Measurements from ENCODE around the gene ADCY4.

The ADCY4 gene
- long read RNA-seq, partial matches to known transcripts: 2 of 2 reads
- long read RNA-seq, other reads (novel, unspliced or antisense): 0 of 2 reads

DNA sequence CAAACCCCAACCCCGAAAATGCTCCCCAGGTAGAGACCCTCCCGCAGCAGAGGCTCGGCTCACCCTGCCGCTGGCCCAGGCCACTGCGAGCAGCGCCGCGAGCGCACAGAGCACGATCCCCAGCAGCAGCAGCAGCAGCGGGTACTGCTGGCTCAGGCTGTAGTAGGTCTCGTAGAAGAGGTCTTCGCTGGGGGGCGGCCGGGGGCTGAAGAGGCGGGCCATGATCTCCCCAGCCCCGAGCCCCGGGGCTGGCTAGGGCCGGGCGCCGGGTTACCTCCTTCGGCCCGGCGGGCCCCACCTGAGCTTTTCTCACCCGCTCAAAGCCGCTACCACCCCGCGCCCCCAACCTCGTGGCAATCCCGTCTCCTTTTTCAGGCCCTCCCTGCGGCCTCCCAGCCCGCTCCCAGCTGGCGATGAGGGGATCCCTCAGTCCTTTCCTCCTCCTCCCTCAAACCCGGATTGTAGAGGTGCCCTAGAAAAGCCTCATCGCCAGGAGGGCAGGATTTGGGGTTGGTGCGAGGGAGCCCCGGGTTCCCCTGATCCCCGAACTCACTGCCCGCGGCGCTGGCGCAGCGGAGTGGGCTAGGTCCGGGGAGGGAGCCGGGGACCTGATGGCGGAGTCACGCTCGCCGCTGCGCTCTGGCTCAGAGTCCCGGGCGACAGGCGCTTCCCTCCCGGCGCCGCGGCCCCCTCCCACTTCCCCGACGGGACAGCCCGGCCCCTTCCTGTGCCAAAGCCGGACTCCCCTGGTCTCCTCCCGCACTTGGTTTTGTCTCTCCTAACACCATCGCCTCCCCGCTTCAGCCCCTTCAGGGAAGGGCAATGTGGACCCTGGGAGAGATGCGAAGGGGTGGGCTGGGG, at the start of gene ADCY4:
Gene ADCY4 (minus strand): TSS at position 641 of the 861 bp plus-strand sequence. CDS start 419 bp downstream, at position 222.
- TF ChIP-seq GABPA (IDR thresholded peaks at IDR 0.05; ENCODE audit: low read depth) (no peak), SPI1 (IDR thresholded peaks at IDR 0.05; ENCODE audit: borderline replicate concordance, low read depth) (no peak), CTCF (IDR thresholded peaks at IDR 0.05; ENCODE audit: insufficient read depth, low read length) (no peak), POLR2AphosphoS5 (IDR thresholded peaks at IDR 0.05; ENCODE audit: low read depth) (no peak)
- TF ChIP-seq, protein P1, sequence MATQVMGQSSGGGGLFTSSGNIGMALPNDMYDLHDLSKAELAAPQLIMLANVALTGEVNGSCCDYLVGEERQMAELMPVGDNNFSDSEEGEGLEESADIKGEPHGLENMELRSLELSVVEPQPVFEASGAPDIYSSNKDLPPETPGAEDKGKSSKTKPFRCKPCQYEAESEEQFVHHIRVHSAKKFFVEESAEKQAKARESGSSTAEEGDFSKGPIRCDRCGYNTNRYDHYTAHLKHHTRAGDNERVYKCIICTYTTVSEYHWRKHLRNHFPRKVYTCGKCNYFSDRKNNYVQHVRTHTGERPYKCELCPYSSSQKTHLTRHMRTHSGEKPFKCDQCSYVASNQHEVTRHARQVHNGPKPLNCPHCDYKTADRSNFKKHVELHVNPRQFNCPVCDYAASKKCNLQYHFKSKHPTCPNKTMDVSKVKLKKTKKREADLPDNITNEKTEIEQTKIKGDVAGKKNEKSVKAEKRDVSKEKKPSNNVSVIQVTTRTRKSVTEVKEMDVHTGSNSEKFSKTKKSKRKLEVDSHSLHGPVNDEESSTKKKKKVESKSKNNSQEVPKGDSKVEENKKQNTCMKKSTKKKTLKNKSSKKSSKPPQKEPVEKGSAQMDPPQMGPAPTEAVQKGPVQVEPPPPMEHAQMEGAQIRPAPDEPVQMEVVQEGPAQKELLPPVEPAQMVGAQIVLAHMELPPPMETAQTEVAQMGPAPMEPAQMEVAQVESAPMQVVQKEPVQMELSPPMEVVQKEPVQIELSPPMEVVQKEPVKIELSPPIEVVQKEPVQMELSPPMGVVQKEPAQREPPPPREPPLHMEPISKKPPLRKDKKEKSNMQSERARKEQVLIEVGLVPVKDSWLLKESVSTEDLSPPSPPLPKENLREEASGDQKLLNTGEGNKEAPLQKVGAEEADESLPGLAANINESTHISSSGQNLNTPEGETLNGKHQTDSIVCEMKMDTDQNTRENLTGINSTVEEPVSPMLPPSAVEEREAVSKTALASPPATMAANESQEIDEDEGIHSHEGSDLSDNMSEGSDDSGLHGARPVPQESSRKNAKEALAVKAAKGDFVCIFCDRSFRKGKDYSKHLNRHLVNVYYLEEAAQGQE (IDR thresholded peaks at IDR 0.05; ENCODE audit: insufficient replicate concordance, low read depth): no peak
- Histone ChIP-seq H3K4me3 (replicated peaks; ENCODE audit: insufficient read depth, low read length) (peak within 1 kb of the TSS; percentile 15), H3K27ac (replicated peaks) (no peak within 1 kb of the TSS), H3K27me3 (ENCODE audit: insufficient read depth, poor library complexity, severe bottlenecking) (peaks cover 10% of the 10 kb centered on the region)
- DNase-seq (ENCODE audit: low read depth in 1 of 2, low spot score in 1 of 2): peak in 1 of 2 experiments; percentile 2

GRCh38 chr14:24384169-24384568, 49.3 kb upstream of the ADCY4 start:
- TF ChIP-seq GABPA (IDR thresholded peaks at IDR 0.05; ENCODE audit: low read depth) (no peak), SPI1 (IDR thresholded peaks at IDR 0.05; ENCODE audit: borderline replicate concordance, low read depth) (no peak), CTCF (IDR thresholded peaks at IDR 0.05; ENCODE audit: insufficient read depth, low read length) (no peak), POLR2AphosphoS5 (IDR thresholded peaks at IDR 0.05; ENCODE audit: low read depth) (no peak)
- TF ChIP-seq, protein P1 (IDR thresholded peaks at IDR 0.05; ENCODE audit: insufficient replicate concordance, low read depth): no peak
- no peak for DNase-seq (ENCODE audit: low read depth in 1 of 2, low spot score in 1 of 2)
- no peak overlapping the region for H3K4me3 ChIP-seq (replicated peaks; ENCODE audit: insufficient read depth, low read length)
- H3K27me3 ChIP-seq (ENCODE audit: insufficient read depth, poor library complexity, severe bottlenecking): no peaks in the 10 kb centered on the region
- H3K27ac ChIP-seq (replicated peaks): no peak overlapping the region

DNA sequence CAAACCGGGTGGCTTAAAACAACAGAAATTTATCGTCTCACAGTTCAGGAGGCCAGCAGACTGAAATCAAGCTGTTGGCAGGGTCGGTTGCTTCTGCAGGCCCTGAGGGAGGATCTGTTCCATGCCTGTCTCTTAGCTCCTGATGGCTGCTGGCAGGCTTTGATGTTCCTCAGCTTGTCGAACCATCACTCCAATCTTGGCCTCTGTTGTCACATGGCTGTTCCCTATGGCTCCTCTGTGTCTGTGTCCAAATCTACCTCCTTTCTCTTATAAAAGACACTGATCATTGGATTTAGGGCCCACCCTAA, 47.1 kb upstream of the ADCY4 start:
- DNase-seq (ENCODE audit: low read depth in 1 of 2, low spot score in 1 of 2): no peak
- TF ChIP-seq GABPA (IDR thresholded peaks at IDR 0.05; ENCODE audit: low read depth) (no peak), CTCF (IDR thresholded peaks at IDR 0.05; ENCODE audit: insufficient read depth, low read length) (no peak), SPI1 (IDR thresholded peaks at IDR 0.05; ENCODE audit: borderline replicate concordance, low read depth) (no peak), POLR2AphosphoS5 (IDR thresholded peaks at IDR 0.05; ENCODE audit: low read depth) (no peak)
- TF ChIP-seq, protein P1 (IDR thresholded peaks at IDR 0.05; ENCODE audit: insufficient replicate concordance, low read depth): no peak
- no peaks in the 10 kb centered on the region for H3K27me3 ChIP-seq (ENCODE audit: insufficient read depth, poor library complexity, severe bottlenecking)
- no peak overlapping the region for H3K4me3 ChIP-seq (replicated peaks; ENCODE audit: insufficient read depth, low read length)
- no peak overlapping the region for H3K27ac ChIP-seq (replicated peaks)

Measured in HL-60 (cell line).